ENCODE measurements around the gene NAALADL2.

NAALADL2 gene

DNA sequence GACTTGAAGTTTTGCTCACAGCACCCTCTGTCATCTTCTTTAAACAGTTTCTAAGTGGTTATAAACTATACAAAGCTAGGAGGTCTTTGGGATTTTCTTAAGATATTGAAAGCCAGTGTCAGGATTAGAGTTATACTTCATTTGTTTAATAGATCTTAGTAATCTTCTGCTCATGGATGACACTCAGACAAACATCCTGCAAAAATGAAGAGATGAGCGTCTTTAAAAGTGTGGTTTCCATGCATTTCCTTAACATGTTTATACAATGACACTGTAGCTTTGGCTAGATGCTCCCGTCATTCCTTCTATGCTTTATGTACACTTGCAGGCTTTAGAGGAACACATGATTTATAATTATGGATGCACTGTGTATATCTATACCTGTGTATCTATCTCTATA is 182.2 kb downstream of the NAALADL2 start:
- no peaks in the 10 kb centered on the region for H4K20me1 ChIP-seq (ENCODE audit: insufficient read depth)
- H3K4me1 ChIP-seq (ENCODE audit: low read depth, poor library complexity, severe bottlenecking), result no peaks in the 10 kb centered on the region
- H3K4me3 ChIP-seq (IDR thresholded peaks at IDR 0.05; ENCODE audit: insufficient read depth, low read depth, low read length), result no peak overlapping the region
- H2AFZ ChIP-seq (ENCODE audit: low read depth), result no peak overlapping the region
- H3K27ac ChIP-seq, result no peak overlapping the region
- no peaks in the 10 kb centered on the region for H3K36me3 ChIP-seq (ENCODE audit: insufficient read depth)
- no peak for TF ChIP-seq CTCF (conservative IDR thresholded peaks at IDR 0.05; ENCODE audit: low read depth, low read length)
- no peaks in the 10 kb centered on the region for H3K79me2 ChIP-seq (ENCODE audit: insufficient read depth, low read depth)
- H3K9ac ChIP-seq, result no peak overlapping the region
- no peak overlapping the region for H3K4me2 ChIP-seq
- no peaks in the 10 kb centered on the region for H3K27me3 ChIP-seq (ENCODE audit: insufficient read depth, low read depth)

- Histone ChIP-seq H3K4me1 (ENCODE audit: low read depth, poor library complexity, severe bottlenecking) (no peaks in the 10 kb centered on the region), H4K20me1 (ENCODE audit: insufficient read depth) (no peaks in the 10 kb centered on the region), H3K27ac (no peak overlapping the region), H3K79me2 (ENCODE audit: insufficient read depth, low read depth) (no peaks in the 10 kb centered on the region), H3K4me3 (IDR thresholded peaks at IDR 0.05; ENCODE audit: insufficient read depth, low read depth, low read length) (no peak overlapping the region), H3K9ac (no peak overlapping the region), H2AFZ (ENCODE audit: low read depth) (no peak overlapping the region), H3K27me3 (ENCODE audit: insufficient read depth, low read depth) (no peaks in the 10 kb centered on the region), H3K4me2 (no peak overlapping the region), H3K36me3 (ENCODE audit: insufficient read depth) (no peaks in the 10 kb centered on the region)
- no peak for TF ChIP-seq CTCF (conservative IDR thresholded peaks at IDR 0.05; ENCODE audit: low read depth, low read length)
Measured at GRCh38 chr3:175046601-175047000, 187.5 kb downstream of the NAALADL2 start.

DNA sequence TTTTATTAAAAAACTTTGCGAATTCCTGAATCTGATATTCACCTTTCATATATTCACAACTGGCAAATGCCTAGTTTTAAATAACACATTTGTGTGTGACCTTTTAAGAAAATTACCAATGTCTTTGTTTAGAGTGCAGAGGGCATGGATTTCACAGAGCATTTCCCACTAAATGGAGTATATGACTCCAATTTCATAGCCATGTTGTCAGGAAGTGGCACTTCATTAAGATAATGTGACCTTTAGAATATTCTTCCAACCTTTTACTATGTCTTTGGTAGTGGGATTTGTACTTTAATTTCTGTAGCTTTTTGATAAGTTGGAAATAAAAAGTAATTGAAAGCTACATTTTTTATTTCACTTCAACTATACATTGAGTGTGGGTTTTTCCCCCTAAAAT is 188.7 kb downstream of the NAALADL2 start:
- H3K9ac ChIP-seq, result no peak overlapping the region
- H2AFZ ChIP-seq (ENCODE audit: low read depth), result no peak overlapping the region
- H3K36me3 ChIP-seq (ENCODE audit: insufficient read depth), result no peaks in the 10 kb centered on the region
- no peaks in the 10 kb centered on the region for H3K4me1 ChIP-seq (ENCODE audit: low read depth, poor library complexity, severe bottlenecking)
- H3K4me2 ChIP-seq, result no peak overlapping the region
- no peaks in the 10 kb centered on the region for H4K20me1 ChIP-seq (ENCODE audit: insufficient read depth)
- no peaks in the 10 kb centered on the region for H3K27me3 ChIP-seq (ENCODE audit: insufficient read depth, low read depth)
- no peak overlapping the region for H3K4me3 ChIP-seq (IDR thresholded peaks at IDR 0.05; ENCODE audit: insufficient read depth, low read depth, low read length)
- no peaks in the 10 kb centered on the region for H3K79me2 ChIP-seq (ENCODE audit: insufficient read depth, low read depth)
- no peak overlapping the region for H3K27ac ChIP-seq
- no peak for TF ChIP-seq CTCF (conservative IDR thresholded peaks at IDR 0.05; ENCODE audit: low read depth, low read length)

DNA sequence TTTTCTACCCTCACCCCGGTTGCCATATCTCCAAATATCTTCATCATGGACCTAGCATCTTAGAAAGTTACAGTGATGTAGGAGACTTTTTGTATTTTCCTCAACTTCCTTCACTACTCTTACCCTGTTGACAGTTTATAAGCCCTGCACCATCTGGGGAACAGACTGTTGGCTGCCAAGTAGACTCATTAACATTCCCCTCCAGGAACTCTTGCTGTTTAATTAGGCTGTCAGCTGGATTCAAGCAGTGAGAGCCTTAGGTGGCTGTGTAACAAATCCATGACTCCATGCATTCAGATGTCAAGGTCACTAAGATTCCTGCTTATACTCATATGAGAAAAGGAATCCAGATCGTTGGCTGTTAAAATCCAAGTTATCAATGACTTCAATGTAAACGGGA is 198.3 kb downstream of the NAALADL2 start:
- Histone ChIP-seq H2AFZ (ENCODE audit: low read depth) (no peak overlapping the region), H3K4me1 (ENCODE audit: low read depth, poor library complexity, severe bottlenecking) (peaks cover 42% of the 10 kb centered on the region), H3K27me3 (ENCODE audit: insufficient read depth, low read depth) (no peaks in the 10 kb centered on the region), H3K36me3 (ENCODE audit: insufficient read depth) (no peaks in the 10 kb centered on the region), H3K27ac (no peak overlapping the region), H4K20me1 (ENCODE audit: insufficient read depth) (no peaks in the 10 kb centered on the region), H3K79me2 (ENCODE audit: insufficient read depth, low read depth) (no peaks in the 10 kb centered on the region), H3K9ac (no peak overlapping the region), H3K4me3 (IDR thresholded peaks at IDR 0.05; ENCODE audit: insufficient read depth, low read depth, low read length) (no peak overlapping the region), H3K4me2 (no peak overlapping the region)
- TF ChIP-seq CTCF (conservative IDR thresholded peaks at IDR 0.05; ENCODE audit: low read depth, low read length), result no peak
